LoVo (cell line): ENCODE results near the gene EPB41L4A.

Experiments
- DNase-seq: peaks from one replicate; pipeline ENCODE4 v3.0.0-alpha.2; 2016; ENCODE audit warnings: low spot score

Gene EPB41L4A

GRCh38 chr5:112156211-112156610, 262.9 kb downstream of the EPB41L4A start:
- DNase-seq, result no peak

GRCh38 chr5:112154940-112155686, 264.0 kb downstream of the EPB41L4A start:
- DNase-seq, result no peak

GRCh38 chr5:112149727-112150126, 269.4 kb downstream of the EPB41L4A start:
- no peak for DNase-seq

GRCh38 chr5:112146323-112147226, 272.5 kb downstream of the EPB41L4A start:
- peak; percentile 77 for DNase-seq

- DNase-seq, result no peak
Measured at GRCh38 chr5:112143690-112144089, 275.4 kb downstream of the EPB41L4A start.

- DNase-seq, result peak; percentile 41
Measured at GRCh38 chr5:112142769-112143270, 276.3 kb downstream of the EPB41L4A start.

GRCh38 chr5:112141582-112141981, 277.5 kb downstream of the EPB41L4A start:
- no peak for DNase-seq

GRCh38 chr5:112138526-112138925, 280.6 kb downstream of the EPB41L4A start:
- DNase-seq, result no peak

- no peak for DNase-seq
Measured at GRCh38 chr5:112136773-112137172, 282.3 kb downstream of the EPB41L4A start.

- no peak for DNase-seq
Measured at GRCh38 chr5:112127861-112128260, 291.2 kb downstream of the EPB41L4A start.

- DNase-seq, result no peak
Measured at GRCh38 chr5:112126982-112127381, 292.1 kb downstream of the EPB41L4A start.

- no peak for DNase-seq
Measured at GRCh38 chr5:112125903-112126302, 293.2 kb downstream of the EPB41L4A start.

- no peak for DNase-seq
Measured at GRCh38 chr5:112124788-112125187, 294.3 kb downstream of the EPB41L4A start.

GRCh38 chr5:112123086-112123485, 296.0 kb downstream of the EPB41L4A start:
- DNase-seq, result no peak

GRCh38 chr5:112122353-112122752, 296.7 kb downstream of the EPB41L4A start:
- no peak for DNase-seq

GRCh38 chr5:112121258-112121657, 297.8 kb downstream of the EPB41L4A start:
- DNase-seq, result no peak

- DNase-seq, result no peak
Measured at GRCh38 chr5:112119969-112120368, 299.1 kb downstream of the EPB41L4A start.

- no peak for DNase-seq
Measured at GRCh38 chr5:112119508-112119907, 299.6 kb downstream of the EPB41L4A start.

GRCh38 chr5:112117551-112117950, 301.5 kb downstream of the EPB41L4A start:
- DNase-seq, result no peak

GRCh38 chr5:112116371-112116770, 302.7 kb downstream of the EPB41L4A start:
- DNase-seq, result no peak

GRCh38 chr5:112113565-112113964, 305.5 kb downstream of the EPB41L4A start:
- DNase-seq, result no peak
